EH (cell line): ENCODE results near the gene BTNL8.

Experiments
- DNase-seq: peaks from one replicate; pipeline ENCODE4 v3.0.0-alpha.2; 2015; ENCODE audit warnings: low read depth

Gene BTNL8

GRCh38 chr5:180969406-180969805, 70.4 kb downstream of the BTNL8 start:
- DNase-seq: no peak

GRCh38 chr5:180970336-180970735, 71.4 kb downstream of the BTNL8 start:
- no peak for DNase-seq

GRCh38 chr5:180970875-180971274, 71.9 kb downstream of the BTNL8 start:
- DNase-seq: no peak

- no peak for DNase-seq
These were observed 75.8 kb downstream of the BTNL8 start for GRCh38 chr5:180974612-180975315.

GRCh38 chr5:180975338-180975737, 76.4 kb downstream of the BTNL8 start:
- DNase-seq: no peak

- DNase-seq: no peak
These were observed 77.6 kb downstream of the BTNL8 start for GRCh38 chr5:180976518-180976917.

GRCh38 chr5:180977852-180978251, 78.9 kb downstream of the BTNL8 start:
- no peak for DNase-seq

- no peak for DNase-seq
These were observed 83.2 kb downstream of the BTNL8 start for GRCh38 chr5:180982008-180982741.

GRCh38 chr5:180988016-180988415, 89.1 kb downstream of the BTNL8 start:
- DNase-seq: no peak

GRCh38 chr5:180988592-180988991, 89.6 kb downstream of the BTNL8 start, which contains the start of gene BTNL3:
BTNL3 (plus strand) TSS chr5:180988846; CDS start chr5:180989029, 183 bp downstream.
- no peak for DNase-seq

GRCh38 chr5:180990086-180990881, 91.3 kb downstream of the BTNL8 start:
- DNase-seq: no peak

- DNase-seq: no peak
These were observed 91.9 kb downstream of the BTNL8 start for GRCh38 chr5:180990882-180991242.
